Astrocyte of the spinal cord (primary cell): ENCODE measurements around the gene IL4I1.

Experiments used
- DNase-seq: peaks from one replicate; pipeline ENCODE4 v3.0.0; 2011; ENCODE audit warnings: low read depth, low spot score
- H3K4me3 ChIP-seq: 2 replicates; pipeline ENCODE4 v1.5.1; 2011; ENCODE audit warnings: low read depth, mild to moderate bottlenecking, low read length, moderate library complexity
- CTCF ChIP-seq: IDR thresholded peaks from 2 replicates; pipeline ENCODE4 v1.5.1; 2012; ENCODE audit warnings: low read depth, mild to moderate bottlenecking, low read length, inconsistent platforms
- in situ Hi-C: cut with HindIII; loops from 2 replicates; pipeline ENCODE4 v1.10.0; 2017; ENCODE audit warnings: low sequenced_read_pairs

Gene IL4I1

GRCh38 chr19:49878744-49879070, 18.0 kb downstream of the IL4I1 start:
- DNase-seq = no peak
- TF ChIP-seq CTCF = no peak
- H3K4me3 ChIP-seq = peak overlapping the region; percentile 100
- in situ Hi-C loops = no loop called here

GRCh38 chr19:49877879-49878743, 18.6 kb downstream of the IL4I1 start:
- no peak for TF ChIP-seq CTCF
- H3K4me3 ChIP-seq = peak overlapping the region; percentile 100
- in situ Hi-C loops = no loop called here
- peak; percentile 98 for DNase-seq

GRCh38 chr19:49877020-49877878, 19.4 kb downstream of the IL4I1 start, which contains the start of the genes AKT1S1 and TBC1D17:
TSS of gene AKT1S1 (minus strand) at chr19:49877355. CDS start at chr19:49873295, 4,060 bp downstream.
TSS of gene TBC1D17 (plus strand) at chr19:49877702. CDS start at chr19:49877724, 22 bp downstream.
- in situ Hi-C loops = no loop called here
- DNase-seq = peak; percentile 100

GRCh38 chr19:49876422-49877019, 20.2 kb downstream of the IL4I1 start:
- in situ Hi-C loops = no loop called here
- H3K4me3 ChIP-seq = peak overlapping the region; percentile 100
- no peak for TF ChIP-seq CTCF
- peak; percentile 99 for DNase-seq

More at GRCh38 chr19:49877020-49877878, 19.4 kb downstream of the IL4I1 start, which contains the start of the genes AKT1S1 and TBC1D17:
- H3K4me3 ChIP-seq = peak within 1 kb of the TSS; percentile 100
- TF ChIP-seq CTCF = no peak

GRCh38 chr19:49875857-49876421, 20.7 kb downstream of the IL4I1 start:
- DNase-seq = peak; percentile 56
- TF ChIP-seq CTCF = no peak
- peak overlapping the region; percentile 100 for H3K4me3 ChIP-seq
- in situ Hi-C loops = no loop called here

GRCh38 chr19:49875177-49875576, 21.5 kb downstream of the IL4I1 start:
- no peak for TF ChIP-seq CTCF
- in situ Hi-C loops = no loop called here
- DNase-seq = no peak
- H3K4me3 ChIP-seq = peak overlapping the region; percentile 100
